MM.1S (cell line): Measurements from ENCODE around the gene PGA3.

Source experiments
- CTCF ChIP-seq: fragments of 300-600 bp; sonication (generic); IDR thresholded peaks from 2 replicates; pipeline ENCODE4 v1.5.1; 2016; ENCODE audit warnings: antibody characterized with exemption, low read length, mixed read lengths
- EZH2phosphoT487 ChIP-seq: fragments of 300-600 bp; sonication (generic); IDR thresholded peaks from 2 replicates; pipeline ENCODE4 v1.6.1; 2018; ENCODE audit warnings: antibody characterized with exemption, low read length

GRCh38 chr11:61161190-61162091 lies 41.9 kb upstream of the PGA3 start, which contains the start of gene VPS37C:
- TF ChIP-seq CTCF (no peak), EZH2phosphoT487 (no peak)
